ENCODE measurements around the gene WDR53.
"Not testable (repeated sequence)": the region's sequence is repeated elsewhere in the genome, so short reads cannot be mapped to it uniquely, and the experiment has no call there.

WDR53 gene

DNA sequence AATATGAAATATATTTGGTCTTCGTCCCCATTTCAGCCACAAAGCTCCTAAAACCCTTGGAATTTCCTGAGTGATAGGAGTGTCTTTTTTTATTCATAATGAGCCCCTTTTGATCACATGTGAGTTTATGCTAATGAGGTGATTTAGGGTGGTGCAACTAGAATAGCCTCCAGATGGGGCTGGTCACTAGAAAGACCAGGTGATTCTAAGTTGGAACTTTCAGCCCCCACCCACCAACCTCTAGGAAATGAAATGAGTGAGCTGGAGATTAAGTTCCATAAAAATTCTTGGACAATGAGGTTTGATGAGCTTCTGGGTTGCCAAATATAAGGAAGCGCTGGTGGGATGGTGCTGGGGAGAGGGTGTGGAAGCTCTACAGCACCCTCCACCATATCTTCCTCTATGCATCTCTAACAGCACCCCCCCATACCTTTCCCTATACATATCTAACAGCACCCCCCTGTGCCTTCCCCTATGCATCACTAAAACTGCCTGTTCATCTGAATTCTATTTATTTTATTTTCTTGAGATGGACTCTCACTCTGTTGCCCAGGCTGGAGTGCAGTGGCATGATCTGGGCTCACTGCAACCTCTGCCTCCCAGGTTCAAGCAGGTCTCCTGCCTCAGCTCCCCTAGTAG, 51.1 kb downstream of the WDR53 start:
- no peak for DNase-seq

DNA sequence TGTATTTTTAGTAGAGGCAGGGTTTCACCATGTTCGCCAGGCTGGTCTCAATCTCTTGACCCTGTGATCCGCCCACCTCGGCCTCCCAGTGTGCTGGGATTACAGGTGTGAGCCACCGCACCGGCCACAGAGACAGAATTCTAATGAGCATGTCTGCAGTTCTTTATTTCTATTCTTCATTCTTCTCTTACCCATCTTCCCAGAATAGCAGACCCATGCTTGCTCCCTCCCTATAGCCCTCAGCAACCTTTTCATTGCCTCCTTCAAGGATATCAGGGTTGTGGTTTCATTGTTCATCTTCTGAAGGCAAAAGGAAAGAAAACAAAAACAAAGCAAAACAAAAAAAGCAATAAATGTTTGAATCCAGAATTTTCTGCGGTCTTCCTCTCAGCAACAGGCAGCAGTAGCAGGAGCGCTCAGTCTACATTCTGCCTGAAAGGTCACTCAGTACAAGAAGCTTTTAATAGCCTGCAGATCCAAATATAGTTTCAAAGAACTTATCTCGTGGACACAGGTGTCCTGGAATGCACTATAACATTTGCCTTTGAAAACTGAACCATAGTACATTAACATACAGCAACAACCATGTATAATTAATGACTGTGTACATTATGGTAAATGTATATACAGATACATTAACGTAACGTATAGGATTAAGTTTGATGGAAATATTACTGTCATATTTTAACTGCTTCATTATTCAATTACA, 53.3 kb downstream of the WDR53 start, which contains the start of gene SMCO1:
TSS of gene SMCO1 (minus strand) at position 434 of the 709 bp plus-strand sequence. CDS start at position 297, 137 bp downstream.
- DNase-seq, result peak; percentile 30

DNA sequence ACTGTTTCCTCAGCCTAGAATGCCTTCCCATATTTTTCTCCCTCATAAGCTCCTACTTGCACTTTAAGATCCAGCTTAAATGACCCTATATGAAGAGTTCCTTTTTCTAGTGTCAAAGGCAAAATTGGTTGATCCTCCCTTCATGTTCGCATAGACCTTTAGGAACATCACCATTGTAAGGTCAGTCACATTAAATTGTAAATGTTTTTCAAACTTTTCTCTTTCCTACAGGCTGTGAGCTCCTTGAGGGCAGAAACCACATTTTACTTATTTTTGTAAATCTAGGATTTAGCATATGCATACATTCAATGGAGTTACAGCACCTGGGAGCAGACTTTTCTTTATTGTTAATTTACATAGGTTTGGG, 54.0 kb downstream of the WDR53 start:
- no peak for DNase-seq

DNA sequence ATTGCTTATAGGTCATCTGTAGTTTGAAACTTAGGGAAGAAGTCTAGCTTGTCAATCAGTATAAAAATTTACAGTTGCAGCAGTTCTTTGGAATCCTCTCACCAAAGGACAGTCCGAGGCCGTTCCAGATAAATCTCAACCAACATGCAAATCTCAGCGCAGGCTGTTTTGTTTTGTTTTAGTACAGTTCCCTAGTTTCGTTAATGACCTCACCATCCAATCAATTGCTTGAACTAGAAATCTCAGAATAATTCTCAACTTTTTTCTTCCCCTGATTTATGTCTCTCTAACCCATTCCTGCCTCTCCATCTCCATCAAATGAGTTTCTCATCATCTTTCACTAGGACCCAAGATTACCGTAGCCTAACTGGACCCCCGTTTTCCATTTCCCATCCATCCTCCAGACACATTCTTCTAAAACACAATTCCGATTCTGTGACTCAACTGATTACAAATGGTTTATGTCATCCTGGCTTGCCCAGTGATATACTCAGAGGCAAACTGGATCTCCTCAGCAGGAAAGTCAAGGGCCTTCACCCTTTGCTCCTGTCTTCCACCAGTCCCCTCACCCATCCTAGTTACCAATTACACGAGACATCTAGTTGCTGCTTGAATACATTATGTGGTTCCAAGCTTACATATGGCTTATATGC, 54.5 kb downstream of the WDR53 start:
- DNase-seq, result no peak

DNA sequence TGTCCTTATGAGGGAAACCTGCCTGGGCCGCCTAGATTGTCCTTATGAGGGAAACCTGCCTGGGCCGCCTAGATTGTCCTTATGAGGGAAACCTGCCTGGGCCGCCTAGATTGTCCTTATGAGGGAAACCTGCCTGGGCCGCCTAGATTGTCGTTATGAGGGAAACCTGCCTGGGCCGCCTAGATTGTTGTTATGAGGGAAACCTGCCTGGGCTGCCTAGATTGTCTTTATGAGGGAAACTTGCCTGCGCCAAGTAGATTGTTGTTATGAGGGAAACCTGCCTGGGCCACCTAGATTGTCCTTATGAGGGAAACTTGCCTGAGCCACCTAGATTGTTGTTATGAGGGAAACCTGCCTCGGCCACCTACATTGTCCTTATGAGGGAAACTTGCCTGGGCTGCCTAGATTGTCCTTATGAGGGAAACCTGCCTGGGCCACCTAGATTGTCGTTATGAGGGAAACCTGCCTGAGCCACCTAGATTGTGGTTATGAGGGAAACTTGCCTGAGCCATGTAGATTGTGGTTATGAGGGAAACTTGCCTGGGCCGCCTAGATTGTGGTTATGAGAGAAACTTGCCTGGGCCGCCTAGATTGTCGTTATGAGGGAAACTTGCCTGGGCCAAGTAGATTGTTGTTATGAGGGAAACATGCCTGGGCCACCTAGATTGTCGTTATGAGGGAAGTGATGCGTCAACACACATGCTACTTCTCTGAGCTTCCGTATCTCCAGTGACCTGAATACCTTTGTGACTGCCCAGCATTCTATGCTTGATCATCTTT, 56.5 kb downstream of the WDR53 start:
- DNase-seq, result not testable (repeated sequence)

DNA sequence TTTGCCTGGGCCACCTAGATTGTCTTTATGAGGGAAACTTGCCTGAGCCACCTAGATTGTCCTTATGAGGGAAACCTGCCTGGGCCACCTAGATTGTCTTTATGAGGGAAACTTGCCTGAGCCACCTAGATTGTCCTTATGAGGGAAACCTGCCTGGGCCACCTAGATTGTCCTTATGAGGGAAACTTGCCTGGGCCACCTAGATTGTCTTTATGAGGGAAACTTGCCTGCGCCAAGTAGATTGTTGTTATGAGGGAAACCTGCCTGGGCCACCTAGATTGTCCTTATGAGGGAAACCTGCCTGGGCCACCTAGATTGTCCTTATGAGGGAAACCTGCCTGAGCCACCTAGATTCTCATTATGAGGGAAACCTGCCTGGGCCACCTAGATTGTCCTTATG, 57.2 kb downstream of the WDR53 start:
- DNase-seq, result not testable (repeated sequence)

DNA sequence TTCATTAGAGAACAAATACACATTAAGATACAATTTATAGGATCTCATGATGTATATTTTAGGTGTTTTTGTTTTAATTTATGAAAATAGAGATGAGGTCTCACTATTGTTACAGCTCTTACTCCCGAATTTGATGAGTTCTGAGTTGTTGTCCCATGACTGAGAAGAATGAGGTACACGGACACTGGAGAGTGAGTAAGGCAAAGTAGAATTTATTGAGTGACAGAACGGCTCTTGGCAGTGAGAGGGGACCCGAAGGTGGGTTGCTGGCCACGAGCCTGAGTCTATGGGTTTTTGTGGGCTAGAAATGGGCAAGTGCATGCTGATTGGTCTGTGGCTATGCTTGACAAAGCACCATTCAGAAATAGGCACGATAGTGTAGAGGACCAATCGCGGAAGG, 61.7 kb downstream of the WDR53 start:
- DNase-seq, result no peak

DNA sequence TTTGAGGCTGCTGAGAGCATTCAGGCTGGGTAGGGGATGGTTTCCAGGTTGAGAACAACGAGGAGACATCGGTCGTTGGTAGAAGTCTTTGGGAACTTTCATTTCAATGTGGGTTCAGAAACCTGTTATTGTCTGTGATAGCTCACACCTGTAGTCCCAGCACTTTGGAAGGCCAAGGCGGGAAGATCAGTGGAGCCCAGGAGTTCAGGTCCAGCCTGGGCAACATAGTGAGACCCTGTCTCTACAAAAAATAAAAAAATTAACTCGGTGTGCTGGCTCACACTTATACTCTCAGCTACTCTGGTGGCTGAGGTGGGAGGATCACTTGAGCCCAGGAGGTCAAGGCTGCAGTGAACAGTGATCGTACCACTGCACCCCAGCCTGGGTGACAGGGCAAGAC, 63.8 kb downstream of the WDR53 start:
- no peak for DNase-seq

Measured in RPMI8226 (cell line).